Mesendoderm (in vitro differentiated cells): ENCODE results near the gene ATXN7L1.

Source experiments
- DNase-seq: peaks from one replicate; pipeline ENCODE4 v3.0.0; 2013
- H2AK5ac ChIP-seq: 2 replicates; pipeline ENCODE4 v1.6.1; 2013; ENCODE audit warnings: low read length, inconsistent platforms
- H2BK120ac ChIP-seq: 2 replicates; pipeline ENCODE4 v1.6.1; 2013; ENCODE audit warnings: low read depth, mild to moderate bottlenecking, low read length, moderate library complexity, mixed read lengths
- H2BK15ac ChIP-seq: replicated peaks from 2 replicates; pipeline ENCODE4 v1.6.1; 2013; ENCODE audit warnings: low read depth, mild to moderate bottlenecking, moderate library complexity
- H2BK5ac ChIP-seq: 2 replicates; pipeline ENCODE4 v1.6.1; 2013; ENCODE audit warnings: low read length, inconsistent platforms
- H3K18ac ChIP-seq: 2 replicates; pipeline ENCODE4 v1.6.1; 2013; ENCODE audit warnings: mild to moderate bottlenecking, low read length, mixed read lengths
- H3K23ac ChIP-seq: one replicate; pipeline ENCODE4 v1.6.1; 2013; ENCODE audit warnings: low read length
- H3K27ac ChIP-seq: 2 replicates; pipeline ENCODE4 v1.5.1; 2013; ENCODE audit warnings: low read depth, mild to moderate bottlenecking, inconsistent platforms, low read length, moderate library complexity
- H3K27me3 ChIP-seq: 2 replicates; pipeline ENCODE4 v1.6.1; 2013; ENCODE audit warnings: low read length, control low read depth, mild to moderate bottlenecking, inconsistent platforms; ENCODE audit not compliant: insufficient read depth, poor library complexity
- H3K36me3 ChIP-seq: 2 replicates; pipeline ENCODE4 v1.6.1; 2013; ENCODE audit warnings: low read length, inconsistent platforms; ENCODE audit not compliant: control insufficient read depth, insufficient read depth
- H3K4ac ChIP-seq: one replicate; pipeline ENCODE4 v1.6.1; 2013; ENCODE audit warnings: low read depth, mild to moderate bottlenecking, low read length, moderate library complexity
- H3K4me1 ChIP-seq: 2 replicates; pipeline ENCODE4 v1.6.1; 2013; ENCODE audit warnings: low read depth, low read length, inconsistent platforms; ENCODE audit not compliant: control insufficient read depth
- H3K4me2 ChIP-seq: 2 replicates; pipeline ENCODE4 v1.6.1; 2013; ENCODE audit warnings: low read length
- H3K4me3 ChIP-seq: 2 replicates; pipeline ENCODE4 v1.5.1; 2013; ENCODE audit warnings: mild to moderate bottlenecking, low read length
- H3K56ac ChIP-seq: one replicate; pipeline ENCODE4 v1.6.1; 2013; ENCODE audit warnings: low read length
- H3K79me1 ChIP-seq: 2 replicates; pipeline ENCODE4 v1.6.1; 2013; ENCODE audit warnings: low read length, inconsistent platforms
- H3K79me2 ChIP-seq: 2 replicates; pipeline ENCODE4 v1.6.1; 2013; ENCODE audit warnings: mild to moderate bottlenecking, low read length; ENCODE audit not compliant: control insufficient read depth, insufficient read depth
- H3K9ac ChIP-seq: 2 replicates; pipeline ENCODE4 v1.6.1; 2013; ENCODE audit warnings: low read length, inconsistent platforms
- H4K5ac ChIP-seq: one replicate; pipeline ENCODE4 v1.6.1; 2013; ENCODE audit warnings: low read length
- H4K8ac ChIP-seq: one replicate; pipeline ENCODE4 v1.6.1; 2013; ENCODE audit warnings: low read depth, mild to moderate bottlenecking, control low read depth, low read length, moderate library complexity
- WGBS: extraction: QIAGEN DNeasy Blood & Tissue Kit; methylation state at CpG from one replicate; pipeline ENCODE4 v1.1.7; 2013; ENCODE audit warnings: low lambda C conversion rate, missing lambda C conversion rate; ENCODE audit not compliant: insufficient coverage; ENCODE audit errors: extremely low coverage; 5-methylcytosine and 5-hydroxymethylcytosine counted together

The ATXN7L1 gene

DNA sequence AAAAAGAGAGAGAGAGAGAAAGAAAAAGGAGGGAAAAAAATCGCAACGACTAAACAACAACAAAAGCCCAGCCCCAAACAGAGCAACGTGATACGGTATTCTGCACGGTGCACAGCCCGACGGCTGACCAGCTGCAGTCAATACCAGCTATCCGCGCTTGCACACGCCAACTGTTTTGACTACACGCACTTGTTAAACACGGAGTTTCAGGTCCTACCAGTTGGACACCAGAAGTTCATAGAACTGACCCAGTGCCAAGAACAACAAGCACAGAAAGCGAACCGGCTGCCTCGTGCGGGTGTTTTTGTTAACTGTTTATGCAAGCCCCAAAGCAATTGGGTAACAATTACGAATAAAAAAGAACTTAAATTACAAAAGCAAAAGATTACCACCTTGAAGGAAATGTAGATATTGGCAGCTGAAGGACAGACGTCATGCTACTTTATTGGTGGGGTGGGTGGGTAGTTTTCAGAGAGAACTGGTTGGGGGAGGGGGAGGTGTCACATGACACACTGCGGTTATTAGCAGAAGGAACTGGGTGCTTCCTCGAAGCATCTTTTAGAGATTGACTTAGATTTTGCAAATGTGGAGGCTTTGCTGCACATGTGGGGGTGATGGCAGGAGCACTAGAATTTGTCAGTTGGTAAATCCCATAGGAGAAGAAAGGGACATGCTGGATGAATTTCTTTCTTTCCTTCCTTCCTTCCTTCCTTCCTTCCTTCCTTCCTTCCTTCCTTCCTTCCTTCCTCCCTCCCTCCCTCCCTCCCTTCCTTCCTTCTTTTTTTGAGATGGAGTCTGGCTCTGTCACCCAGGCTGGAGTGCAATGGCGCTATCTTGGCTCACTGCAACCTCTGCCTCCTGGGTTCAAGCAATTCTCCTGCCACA is 184.5 kb downstream of the ATXN7L1 start:
- Histone ChIP-seq H3K18ac (peak overlapping the region; percentile 92), H3K79me2 (no peaks in the 10 kb centered on the region), H3K4ac (no peak overlapping the region), H3K56ac (peak overlapping the region; percentile 87), H4K5ac (no peak overlapping the region), H3K4me2 (peak overlapping the region; percentile 26), H3K27ac (peak overlapping the region; percentile 25), H3K79me1 (no peaks in the 10 kb centered on the region), H3K4me1 (peaks cover 32% of the 10 kb centered on the region), H3K4me3 (no peak overlapping the region), H3K9ac (peak overlapping the region; percentile 37), H2AK5ac (peak overlapping the region; percentile 95), H4K8ac (no peak overlapping the region), H2BK15ac (no peak overlapping the region), H3K36me3 (no peaks in the 10 kb centered on the region), H2BK120ac (peak overlapping the region; percentile 32), H3K27me3 (no peaks in the 10 kb centered on the region), H2BK5ac (peak overlapping the region; percentile 62), H3K23ac (no peak overlapping the region)
- WGBS = no CpG with 5 or more reads among the region's 21 CpGs
- DNase-seq = no peak

DNA sequence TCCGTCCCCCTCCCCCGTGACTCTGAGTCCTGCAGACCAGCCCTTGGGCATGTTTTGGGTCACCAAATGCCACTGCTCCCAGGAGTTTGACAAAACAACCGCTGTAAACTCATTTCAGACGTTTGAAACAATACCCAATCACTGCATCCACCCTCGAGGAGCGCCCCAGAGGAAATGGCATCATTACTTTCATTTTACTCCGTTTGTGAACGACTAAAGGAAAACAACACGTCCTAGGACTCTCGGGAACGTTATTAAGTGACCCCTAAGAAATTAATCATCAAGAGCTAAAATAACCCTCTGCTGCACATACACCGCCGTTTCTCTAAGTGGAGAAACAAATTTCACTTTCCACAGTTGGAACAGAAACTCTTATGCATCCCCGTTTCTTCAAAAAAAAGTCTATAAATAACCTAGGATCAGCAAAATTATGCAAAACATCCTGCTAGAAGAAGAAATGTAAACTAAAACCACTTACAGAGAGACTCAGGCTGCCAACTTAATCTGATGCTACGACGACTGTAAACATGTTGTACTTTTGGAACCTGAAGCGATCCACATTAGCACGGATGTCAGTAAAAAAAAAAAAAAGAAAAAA is 185.2 kb downstream of the ATXN7L1 start:
- Histone ChIP-seq H3K79me1 (no peaks in the 10 kb centered on the region), H2BK120ac (peak overlapping the region; percentile 47), H3K9ac (peak overlapping the region; percentile 10), H2BK15ac (peak overlapping the region; percentile 3), H2AK5ac (no peak overlapping the region), H3K36me3 (no peaks in the 10 kb centered on the region), H2BK5ac (no peak overlapping the region), H3K4ac (no peak overlapping the region), H4K5ac (no peak overlapping the region), H3K4me3 (no peak overlapping the region), H3K4me2 (no peak overlapping the region), H3K56ac (peak overlapping the region; percentile 68), H3K4me1 (peaks cover 28% of the 10 kb centered on the region), H3K27ac (peak overlapping the region; percentile 50), H4K8ac (no peak overlapping the region), H3K79me2 (no peaks in the 10 kb centered on the region), H3K23ac (no peak overlapping the region), H3K18ac (peak overlapping the region; percentile 75), H3K27me3 (no peaks in the 10 kb centered on the region)
- peak; percentile 61 for DNase-seq
- WGBS = no CpG with 5 or more reads among the region's 18 CpGs

DNA sequence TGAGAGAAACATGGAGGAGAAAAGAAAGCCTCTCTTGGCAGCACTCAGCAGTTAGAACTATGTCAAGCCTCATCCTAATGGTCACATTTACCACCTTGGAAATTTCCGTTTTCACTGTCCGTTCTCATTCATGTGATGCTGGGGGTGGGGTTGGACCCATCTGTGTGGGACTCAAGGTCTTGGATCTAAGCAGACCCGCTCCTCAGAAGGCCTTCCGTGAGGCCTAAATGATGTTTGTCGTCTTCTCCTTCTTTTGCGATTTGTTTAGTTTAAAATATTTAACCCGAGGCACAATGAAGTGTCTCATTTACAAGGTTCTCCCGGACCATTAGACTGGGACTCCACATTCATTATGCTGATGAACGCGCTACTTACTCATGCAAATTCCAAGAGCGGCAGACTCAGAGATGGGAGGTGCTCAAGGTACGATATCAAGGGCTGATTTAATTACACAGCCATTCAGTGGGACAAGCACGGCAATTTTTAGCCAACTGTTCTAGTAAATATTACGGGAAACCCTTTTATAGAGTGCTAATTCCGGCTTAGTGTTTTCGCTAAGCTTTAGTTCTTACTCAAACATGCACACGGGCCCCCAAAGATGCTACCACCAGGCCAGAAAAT is 186.0 kb downstream of the ATXN7L1 start:
- H3K4me2 ChIP-seq = no peak overlapping the region
- no peaks in the 10 kb centered on the region for H3K27me3 ChIP-seq
- H2BK120ac ChIP-seq = peak overlapping the region; percentile 38
- H3K79me1 ChIP-seq = no peaks in the 10 kb centered on the region
- H3K56ac ChIP-seq = peak overlapping the region; percentile 68
- H2AK5ac ChIP-seq = peak overlapping the region; percentile 5
- H4K8ac ChIP-seq = no peak overlapping the region
- H3K27ac ChIP-seq = peak overlapping the region; percentile 29
- H3K23ac ChIP-seq = no peak overlapping the region
- H3K79me2 ChIP-seq = no peaks in the 10 kb centered on the region
- no peaks in the 10 kb centered on the region for H3K36me3 ChIP-seq
- peaks cover 21% of the 10 kb centered on the region for H3K4me1 ChIP-seq
- H3K18ac ChIP-seq = peak overlapping the region; percentile 75
- peak; percentile 54 for DNase-seq
- H3K9ac ChIP-seq = no peak overlapping the region
- H4K5ac ChIP-seq = no peak overlapping the region
- H2BK5ac ChIP-seq = peak overlapping the region; percentile 16
- no peak overlapping the region for H2BK15ac ChIP-seq
- peak overlapping the region; percentile 56 for H3K4ac ChIP-seq
- no CpG with 5 or more reads among the region's 17 CpGs for WGBS
- no peak overlapping the region for H3K4me3 ChIP-seq

DNA sequence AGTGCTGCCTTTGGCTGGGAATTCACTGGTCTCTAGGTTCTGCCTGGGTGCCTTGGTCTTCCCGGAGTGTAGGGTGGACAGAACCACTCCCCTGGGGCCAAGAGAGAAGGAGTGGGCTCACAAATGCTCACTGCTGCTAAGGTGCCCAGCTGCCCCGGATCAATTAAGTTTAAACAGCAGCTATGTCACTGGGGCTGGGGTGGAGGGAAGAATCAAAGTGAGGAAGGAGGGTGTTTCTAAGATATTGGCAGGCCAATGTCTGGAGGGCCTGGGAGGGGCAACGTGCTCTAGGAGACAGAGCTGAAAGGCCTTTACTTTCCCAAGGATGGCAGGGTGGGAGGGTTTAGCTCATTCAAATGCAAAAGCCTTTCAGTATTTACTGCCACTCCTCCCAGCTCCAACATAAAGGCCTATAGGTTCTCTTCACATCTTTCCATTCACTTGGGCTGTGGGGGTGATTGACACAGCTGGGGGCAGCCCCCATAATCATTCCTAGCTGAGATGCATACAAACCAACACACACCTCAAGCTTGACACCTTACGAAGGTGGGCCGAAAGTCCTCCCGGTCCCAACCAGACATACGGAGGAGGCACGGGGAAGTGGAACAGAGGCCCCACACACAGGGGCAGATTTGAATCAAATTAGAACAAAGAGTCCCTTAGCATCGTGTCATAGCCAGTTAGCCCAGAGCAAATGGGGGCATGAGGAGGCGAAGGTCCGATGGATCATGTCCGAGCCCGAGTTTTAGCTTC is 187.2 kb downstream of the ATXN7L1 start:
- Histone ChIP-seq H3K4ac (peak overlapping the region; percentile 77), H4K5ac (peak overlapping the region; percentile 33), H2AK5ac (peak overlapping the region; percentile 61), H3K4me1 (peaks cover 22% of the 10 kb centered on the region), H2BK120ac (peak overlapping the region; percentile 99), H4K8ac (no peak overlapping the region), H3K79me2 (no peaks in the 10 kb centered on the region), H3K18ac (peak overlapping the region; percentile 71), H3K27ac (peak overlapping the region; percentile 60), H2BK15ac (no peak overlapping the region), H3K56ac (peak overlapping the region; percentile 86), H3K36me3 (no peaks in the 10 kb centered on the region), H3K79me1 (no peaks in the 10 kb centered on the region), H3K27me3 (no peaks in the 10 kb centered on the region), H3K4me2 (no peak overlapping the region), H3K4me3 (no peak overlapping the region), H3K9ac (peak overlapping the region; percentile 64), H2BK5ac (peak overlapping the region; percentile 87), H3K23ac (no peak overlapping the region)
- no CpG with 5 or more reads among the region's 13 CpGs for WGBS
- peak; percentile 88 for DNase-seq

DNA sequence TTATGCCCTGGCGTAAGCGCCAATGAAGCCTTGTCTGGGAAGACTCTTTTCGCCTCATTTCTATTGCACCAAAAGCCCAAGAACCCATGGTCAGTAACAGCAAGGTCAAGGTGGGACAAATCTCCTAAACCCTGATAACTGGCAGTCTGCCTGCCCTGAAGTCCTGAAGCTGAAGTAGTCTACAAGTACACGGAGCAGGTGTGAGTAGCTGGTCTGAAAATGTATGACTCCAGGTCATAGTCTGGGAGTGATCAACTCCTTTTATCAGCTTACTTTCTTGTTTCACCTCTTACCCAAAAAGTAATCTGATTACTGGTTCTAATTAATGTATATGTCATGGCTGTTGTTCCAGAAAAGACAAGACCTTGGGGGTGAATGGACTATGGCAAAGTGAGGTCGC is 187.8 kb downstream of the ATXN7L1 start:
- no CpG with 5 or more reads among the region's 5 CpGs for WGBS

More for the DNA sequence above, 187.8 kb downstream of the ATXN7L1 start:
- Histone ChIP-seq H2AK5ac (peak overlapping the region; percentile 73), H3K27me3 (no peaks in the 10 kb centered on the region), H2BK120ac (no peak overlapping the region), H3K27ac (peak overlapping the region; percentile 19), H3K4me3 (no peak overlapping the region), H3K9ac (peak overlapping the region; percentile 64), H3K18ac (peak overlapping the region; percentile 71), H4K5ac (peak overlapping the region; percentile 33), H2BK15ac (no peak overlapping the region), H3K4me1 (peaks cover 22% of the 10 kb centered on the region), H3K56ac (peak overlapping the region; percentile 86), H3K79me1 (no peaks in the 10 kb centered on the region), H3K4ac (peak overlapping the region; percentile 39), H3K36me3 (no peaks in the 10 kb centered on the region), H3K23ac (no peak overlapping the region), H3K79me2 (no peaks in the 10 kb centered on the region), H2BK5ac (peak overlapping the region; percentile 87), H4K8ac (no peak overlapping the region), H3K4me2 (no peak overlapping the region)
- DNase-seq = no peak
